HG02610 (cell line): ENCODE measurements around the gene FIBIN.

ENCODE experiments used
- ATAC-seq: cut with Tn5 transposase; IDR thresholded peaks from one replicate; pipeline ENCODE4 v1.9.1; 2021; ENCODE audit warnings: mild to moderate bottlenecking, moderate library complexity; ENCODE audit not compliant: unreplicated experiment

The FIBIN gene

DNA sequence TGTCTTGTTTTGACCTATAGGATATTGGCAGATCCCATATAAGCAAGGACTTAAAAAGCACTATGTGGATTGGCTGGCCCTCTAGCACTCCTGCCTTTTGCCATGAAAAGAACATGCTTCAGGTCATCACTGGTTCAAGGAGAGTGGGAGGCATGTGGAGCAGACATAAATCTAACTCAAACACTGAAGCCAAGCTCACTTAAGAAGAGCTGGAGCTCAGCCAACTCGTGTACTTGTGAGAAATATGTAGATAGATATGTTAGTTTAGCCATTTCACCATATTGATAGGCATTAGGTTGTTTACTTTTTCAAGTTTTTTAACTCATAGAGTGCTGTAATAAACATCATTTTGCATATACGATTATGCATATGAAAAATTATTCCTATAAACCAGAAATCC lies 26.8 kb downstream of the FIBIN start:
- ATAC-seq, result no peak

GRCh38 chr11:27022659-27023251 lies 28.8 kb downstream of the FIBIN start:
- no peak for ATAC-seq

GRCh38 chr11:27024865-27025264 lies 31.0 kb downstream of the FIBIN start:
- no peak for ATAC-seq

GRCh38 chr11:27025312-27025955 lies 31.5 kb downstream of the FIBIN start:
- ATAC-seq, result no peak

DNA sequence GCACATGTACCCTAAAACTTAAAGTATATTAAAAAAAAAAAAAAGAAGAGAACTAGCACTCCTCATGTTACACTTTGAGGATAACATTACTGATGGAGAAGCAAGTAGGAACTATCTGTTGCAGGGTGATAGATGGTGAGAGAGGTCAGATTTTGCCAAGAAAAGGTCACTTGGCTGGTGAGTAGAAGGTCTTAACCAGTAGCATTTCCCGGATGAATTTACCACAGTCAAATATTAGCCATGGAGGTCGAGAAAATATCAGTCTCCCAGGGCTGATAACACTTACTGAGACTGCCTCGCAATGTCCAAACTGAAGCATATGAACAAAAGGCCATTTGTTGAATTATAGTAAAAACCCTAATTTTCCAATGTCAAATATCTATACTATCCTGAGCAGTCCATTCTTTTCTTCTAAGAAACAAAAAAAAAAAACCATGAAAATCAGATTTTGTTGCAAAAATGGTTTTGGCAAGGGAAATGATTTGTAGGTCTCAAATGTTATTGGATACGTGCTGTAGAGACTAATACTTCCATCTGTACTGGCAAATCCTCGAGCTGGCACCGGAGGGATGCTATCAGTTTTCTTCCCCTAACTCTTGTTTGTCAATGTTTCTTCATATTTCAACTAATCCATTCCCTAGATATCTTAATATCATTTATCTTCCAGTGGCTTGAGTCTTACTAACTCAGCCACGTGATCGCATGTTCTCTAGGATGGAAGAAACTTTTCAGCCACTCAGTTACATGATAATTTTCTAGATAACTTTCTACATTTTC lies 32.2 kb downstream of the FIBIN start:
- no peak for ATAC-seq

DNA sequence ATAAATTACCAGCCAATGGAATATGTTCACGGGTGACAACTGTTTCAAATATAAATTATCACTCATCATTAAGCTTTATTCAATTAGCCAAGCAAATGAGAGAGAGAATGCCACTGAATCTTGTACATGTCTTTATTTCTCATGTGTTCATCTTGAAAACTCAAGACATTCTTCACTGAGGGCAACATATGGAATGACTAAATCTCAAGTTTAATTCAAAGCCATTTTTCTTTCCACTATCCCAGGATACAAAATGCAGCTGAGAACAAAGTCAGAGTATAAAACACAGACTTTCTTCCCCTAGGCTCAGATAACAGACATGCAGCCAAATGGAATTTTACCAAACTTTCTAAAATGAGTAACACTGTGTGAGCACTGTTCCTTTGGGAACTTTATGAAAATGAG lies 34.7 kb downstream of the FIBIN start:
- ATAC-seq, result no peak

- ATAC-seq, result no peak
These were observed 36.1 kb downstream of the FIBIN start for GRCh38 chr11:27029966-27030365.

GRCh38 chr11:27031754-27032153 lies 37.8 kb downstream of the FIBIN start:
- ATAC-seq, result no peak

GRCh38 chr11:27039873-27040272 lies 46.0 kb downstream of the FIBIN start:
- no peak for ATAC-seq

- ATAC-seq, result no peak
These were observed 46.6 kb downstream of the FIBIN start, which contains the start of gene BBOX1 for GRCh38 chr11:27040302-27041115. Gene BBOX1 (plus strand): TSS chr11:27040815. CDS start chr11:27055431, 14,616 bp downstream.

DNA sequence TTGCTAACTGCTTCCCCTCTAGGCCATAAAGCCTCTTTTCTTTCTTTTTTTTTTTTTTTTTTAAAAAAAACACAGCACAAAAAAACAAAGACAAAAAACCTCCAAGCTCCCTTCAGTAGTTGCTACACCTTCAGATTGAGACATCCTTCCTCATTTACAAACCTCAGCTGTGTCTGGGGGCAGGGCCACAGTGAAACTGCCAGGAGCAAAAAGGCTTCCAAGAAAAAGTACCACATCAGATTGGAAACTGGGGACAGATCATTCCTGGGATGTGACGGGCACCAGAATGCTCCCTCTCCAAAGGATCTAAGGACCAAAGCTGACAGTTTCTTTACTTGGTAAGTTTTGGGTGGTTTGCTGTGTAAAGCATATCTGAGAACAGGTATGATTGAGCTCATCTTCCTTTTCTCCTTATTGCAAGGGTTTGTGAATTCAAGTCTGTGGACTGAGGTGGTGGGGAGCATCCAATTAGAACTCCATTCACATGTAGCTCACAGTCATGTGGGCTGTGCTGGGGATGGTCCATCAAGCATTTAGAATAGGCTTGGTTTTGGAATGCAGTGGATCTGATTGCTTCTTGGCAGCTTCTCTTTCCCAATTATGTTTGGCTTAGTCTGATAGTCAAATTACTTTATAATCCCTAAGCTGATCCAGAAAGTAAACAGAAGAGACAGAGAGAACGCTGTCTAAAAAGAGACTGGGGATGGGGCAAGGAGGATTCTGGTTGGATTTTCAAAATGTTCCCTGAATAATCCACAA lies 47.4 kb downstream of the FIBIN start:
- ATAC-seq, result no peak
